HepG2 (cell line): Measurements from ENCODE around the gene PSD4. TPM values are rescaled to one million over a fixed set of nuclear protein-coding genes. Genes with fewer than 3 reads are reported as not detected.
A peak's percentile ranks its signal among the peaks of the same experiment; 100 is the strongest.

Experiments
- ATAC-seq: fragments of 200-7000 bp; cut with Tn5 transposase; 3 replicates; pipeline ENCODE4 v1.9.1; 2020; ENCODE audit warnings: mild to moderate bottlenecking, moderate library complexity
- BruUV-seq: library from RNA; stranded (reverse); fragments of 400-500 nt; replicated peaks from 2 replicates; lab custom pipeline; 2021; lab: Mats Ljungman, UMichigan
- CTCF ChIA-PET: fragments of 300-600 bp; formaldehyde crosslinking; extraction: SDS; loops from one replicate; lab custom pipeline; 2021; ENCODE audit warnings: low total read pairs, inconsistent platforms, low intra/inter-chr PET ratio; lab: Yijun Ruan, JAX
- POLR2A ChIA-PET: fragments of 350-600 bp; sonication (Branson Sonifier 250); formaldehyde crosslinking; loops from one replicate; lab custom pipeline; 2020; ENCODE audit warnings: antibody characterized with exemption, inconsistent platforms; lab: Yijun Ruan, JAX
- DNase-seq: peaks from one replicate; pipeline ENCODE4 v3.0.0-alpha.2; 2015; ENCODE audit warnings: low spot score
- FAIRE-seq: peaks from 3 replicates; lab custom pipeline; 2011; peaks lifted over from hg19 to GRCh38; lab: Jason Lieb, UNC
- H2AFZ ChIP-seq: one replicate; pipeline ENCODE4 v1.6.1; 2011; ENCODE audit warnings: low read length, inconsistent platforms
- H3K27ac ChIP-seq: fragments of 300-600 bp; 3 replicates; pipeline ENCODE4 v1.8.0; 2011; ENCODE audit warnings: mixed run types, mild to moderate bottlenecking, mixed read lengths, low read length, inconsistent platforms; ENCODE audit not compliant: insufficient read depth; ENCODE audit errors: extremely low read length
- H3K27me3 ChIP-seq, 2 experiments: fragments of 200-600 bp in 1 of 2; 2 replicates in 1 of 2; 3 replicates in 1 of 2; pipeline versions ENCODE4 v1.6.0 to v1.8.0; 2011; ENCODE audit warnings: low read length in 2 of 2, mild to moderate bottlenecking in 2 of 2, moderate library complexity in 2 of 2, inconsistent platforms in 1 of 2; ENCODE audit not compliant: insufficient read depth in 2 of 2, control insufficient read depth in 1 of 2
- H3K36me3 ChIP-seq, 2 experiments: fragments of 200-600 bp in 1 of 2; replicated peaks in 1 of 2; 2 replicates in 1 of 2; 3 replicates in 1 of 2; pipeline versions ENCODE4 v1.5.1 to v1.8.0; 2011; ENCODE audit warnings: low read length in 2 of 2, inconsistent platforms in 1 of 2; ENCODE audit not compliant: insufficient read depth in 2 of 2, control insufficient read depth in 1 of 2
- H3K4me1 ChIP-seq: 2 replicates; pipeline ENCODE4 v1.5.1; 2012; ENCODE audit warnings: low read length, inconsistent platforms; ENCODE audit not compliant: insufficient read depth
- H3K4me2 ChIP-seq: 2 replicates; pipeline ENCODE4 v1.6.0; 2011; ENCODE audit warnings: low read depth, low read length, inconsistent platforms
- H3K4me3 ChIP-seq, 3 experiments: fragments of 200-600 bp in 1 of 3; sonication (generic), shearing (Covaris generic) in 1 of 3; replicated peaks in 1 of 3; 2 replicates each; pipeline ENCODE4 v1.5.1; 2011 to 2016; ENCODE audit warnings: low read length in 3 of 3, inconsistent platforms in 2 of 3, low read depth in 2 of 3, mild to moderate bottlenecking in 2 of 3, control low read depth in 1 of 3, mixed read lengths in 1 of 3; ENCODE audit not compliant: insufficient read depth in 1 of 3
- H3K79me2 ChIP-seq: one replicate; pipeline ENCODE4 v1.6.1; 2011; ENCODE audit warnings: low read length, inconsistent platforms; ENCODE audit not compliant: insufficient read depth
- H3K9ac ChIP-seq: 2 replicates; pipeline ENCODE4 v1.6.0; 2011; ENCODE audit warnings: mild to moderate bottlenecking, low read depth, low read length, inconsistent platforms; ENCODE audit not compliant: insufficient read depth
- H3K9me3 ChIP-seq: 2 replicates; pipeline ENCODE4 v1.5.1; 2012; ENCODE audit warnings: mild to moderate bottlenecking, low read length
- H4K20me1 ChIP-seq: 2 replicates; pipeline ENCODE4 v1.6.0; 2011; ENCODE audit warnings: inconsistent platforms, mild to moderate bottlenecking, low read length, moderate library complexity; ENCODE audit not compliant: insufficient read depth
- HNRNPK ChIP-seq: fragments of 200-400 bp; formaldehyde crosslinking; IDR thresholded peaks from 2 replicates; pipeline ENCODE4 v1.6.1; 2018; ENCODE audit warnings: low read length, low read depth, moderate library complexity, mild to moderate bottlenecking; ENCODE audit not compliant: poor library complexity, severe bottlenecking
- TBP ChIP-seq: sonication (generic); formaldehyde crosslinking; IDR thresholded peaks from 2 replicates; pipeline ENCODE4 v1.5.0; 2020; ENCODE audit warnings: missing genetic modification reagents
- ZNF224 ChIP-seq: sonication (generic); formaldehyde crosslinking; IDR thresholded peaks from 2 replicates; pipeline ENCODE4 v1.5.0; 2020; ENCODE audit warnings: mild to moderate bottlenecking, missing genetic modification reagents
- ZNF576 ChIP-seq: sonication (generic); formaldehyde crosslinking; IDR thresholded peaks from 2 replicates; pipeline ENCODE4 v1.4.0; 2020; ENCODE audit warnings: mild to moderate bottlenecking, missing genetic modification reagents
- ZNF777 ChIP-seq: sonication (generic); formaldehyde crosslinking; IDR thresholded peaks from 2 replicates; pipeline ENCODE4 v1.4.0; 2020; ENCODE audit warnings: missing genetic modification reagents
- WGBS: methylation state at CpG from one replicate; pipeline ENCODE4 v1.1.6; 2017; ENCODE audit warnings: low lambda C conversion rate; 5-methylcytosine and 5-hydroxymethylcytosine counted together
- in situ Hi-C: cut with HindIII; loops from 2 replicates; pipeline ENCODE4 v1.10.0; 2017; ENCODE audit warnings: low pct_unique_long_range_greater_than_20kb; ENCODE audit not compliant: extremely low pct_ligation_motif_present
- intact Hi-C: fragments of 100-400 bp; cut with micrococcal nuclease; formaldehyde crosslinking; loops from one replicate; pipeline ENCODE4 v1.10.0; 2022; ENCODE audit not compliant: unreplicated experiment
- polyA plus RNA-seq, 8 experiments: library from polyadenylated mRNA; depleted of rRNA in 3 of 8; stranded (reverse) in 7 of 8; unstranded in 1 of 8; fragments of >200 nt; fragmentation: Illumina TruSeq in 4 of 8; extraction: Trizol in 4 of 8; gene quantifications; 2 replicates each; pipeline versions ENCODE4 v1.2.1 to v1.2.3, GENCODE V29; 2011 to 2016; ENCODE audit warnings: low read depth in 4 of 8, missing spikeins in 1 of 8, mixed read lengths in 1 of 8; ENCODE audit not compliant: insufficient read depth in 1 of 8
- total RNA-seq, 5 experiments: library from RNA; depleted of rRNA; stranded (reverse); fragments of >200 nt; fragmentation: Illumina TruSeq; extraction: Trizol; gene quantifications; 2 replicates each; pipeline ENCODE4 v1.2.3, GENCODE V29; 2016; ENCODE audit warnings: low read depth in 1 of 5
- TF ChIP-seq, protein P1 (sequence below): sonication (generic); formaldehyde crosslinking; IDR thresholded peaks from 2 replicates; pipeline ENCODE4 v1.5.1; 2020; ENCODE audit warnings: mild to moderate bottlenecking, missing genetic modification reagents, borderline replicate concordance

The PSD4 gene
- total and polyA plus RNA-seq, 2 of the 13 experiments (the other 11 are each of a cell fraction or from before 2014, with no cell fraction given): 5.8 to 9.4 TPM

DNA sequence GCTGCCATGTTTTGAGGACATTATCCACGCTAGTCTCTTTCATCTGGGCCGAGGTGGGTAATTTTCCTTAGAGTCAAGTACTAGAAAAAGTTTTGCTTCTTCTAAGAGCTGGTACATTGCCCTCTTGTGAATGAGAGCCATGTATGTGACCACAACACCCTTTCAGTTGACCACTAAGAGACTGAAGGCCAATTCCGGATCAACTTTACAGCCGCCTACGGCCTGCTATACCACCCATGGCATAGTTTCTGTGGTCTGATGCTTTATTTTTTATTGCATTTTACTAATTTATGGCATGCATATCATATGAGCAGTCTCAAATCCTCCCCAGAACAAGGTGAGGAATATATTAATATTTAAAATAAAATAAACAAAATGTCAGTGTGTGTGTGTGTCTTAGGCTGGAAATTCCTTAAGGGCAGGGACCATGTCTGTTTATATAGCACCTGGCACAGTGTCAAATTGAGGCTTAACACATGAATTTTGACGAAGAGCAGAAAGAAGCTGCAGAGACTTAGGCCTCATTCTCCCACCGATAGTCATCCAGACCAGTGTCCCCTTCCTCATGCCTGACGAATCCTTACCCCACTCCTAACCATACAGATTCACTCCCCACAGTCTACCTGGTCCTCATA lies 35.4 kb downstream of the PSD4 start:
- WGBS: 82% methylated on average over 8 of the region's 8 CpGs
- Histone ChIP-seq H2AFZ (no peak overlapping the region), H3K9me3 (no peaks in the 10 kb centered on the region), H3K27me3 (no peaks in the 10 kb centered on the region), H3K4me1 (peaks cover 68% of the 10 kb centered on the region), H4K20me1 (no peaks in the 10 kb centered on the region), H3K9ac (no peak overlapping the region), H3K4me3 (no peak overlapping the region), H3K4me2 (no peak overlapping the region), H3K27ac (no peak overlapping the region), H3K79me2 (no peaks in the 10 kb centered on the region), H3K36me3 (no peaks in the 10 kb centered on the region)
- ChIA-PET POLR2A (no interaction called here), CTCF (no interaction called here)
- TF ChIP-seq ZNF224 (no peak), ZNF576 (CRISPR knock-in tag) (no peak), ZNF777 (CRISPR knock-in tag) (no peak)
- TF ChIP-seq, protein P1, sequence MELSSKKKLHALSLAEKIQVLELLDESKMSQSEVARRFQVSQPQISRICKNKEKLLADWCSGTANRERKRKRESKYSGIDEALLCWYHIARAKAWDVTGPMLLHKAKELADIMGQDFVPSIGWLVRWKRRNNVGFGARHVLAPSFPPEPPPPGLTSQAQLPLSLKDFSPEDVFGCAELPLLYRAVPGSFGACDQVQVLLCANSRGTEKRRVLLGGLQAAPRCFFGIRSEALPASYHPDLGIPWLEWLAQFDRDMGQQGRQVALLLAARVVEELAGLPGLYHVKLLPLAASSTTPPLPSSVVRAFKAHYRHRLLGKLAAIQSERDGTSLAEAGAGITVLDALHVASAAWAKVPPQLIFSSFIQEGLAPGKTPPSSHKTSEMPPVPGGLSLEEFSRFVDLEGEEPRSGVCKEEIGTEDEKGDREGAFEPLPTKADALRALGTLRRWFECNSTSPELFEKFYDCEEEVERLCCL (CRISPR knock-in tag): no peak
- FAIRE-seq (no peak), DNase-seq (no peak), ATAC-seq (no peak)
- no TSS peak for BruUV-seq
- intact Hi-C loops: no loop called here
- in situ Hi-C loops: loop anchor here (5.0 kb wide), 1 partner anchor 38 kb away; no protein-coding TSS in a partner anchor

- H3K36me3 ChIP-seq: no peaks in the 10 kb centered on the region
- POLR2A ChIA-PET: no interaction called here
- H3K9me3 ChIP-seq: no peaks in the 10 kb centered on the region
- FAIRE-seq: no peak
- peaks cover 68% of the 10 kb centered on the region for H3K4me1 ChIP-seq
- TF ChIP-seq TBP (CRISPR knock-in tag): no peak
- peak; percentile 48 for TF ChIP-seq HNRNPK
- BruUV-seq: no TSS peak
- H3K27me3 ChIP-seq: no peaks in the 10 kb centered on the region
- H3K4me3 ChIP-seq: no peak overlapping the region
- CTCF ChIA-PET: no interaction called here
- no peak for DNase-seq
- no peak overlapping the region for H2AFZ ChIP-seq
- 86% methylated on average over 15 of the region's 15 CpGs for WGBS
- H3K27ac ChIP-seq: no peak overlapping the region
- in situ Hi-C loops (loop anchor here (5.0 kb wide), 1 partner anchor 38 kb away; no protein-coding TSS in a partner anchor), intact Hi-C loops (no loop called here)
- H3K79me2 ChIP-seq: no peaks in the 10 kb centered on the region
- no peak for ATAC-seq
- H3K4me2 ChIP-seq: no peak overlapping the region
- H4K20me1 ChIP-seq: no peaks in the 10 kb centered on the region
- no peak overlapping the region for H3K9ac ChIP-seq
These were observed 35.9 kb downstream of the PSD4 start for GRCh38 chr2:113209646-113210171.
